Adipose tissue (tissue), 3 donors: ENCODE measurements around the gene PALB2. TPM values are rescaled to one million over a fixed set of nuclear protein-coding genes. Genes with fewer than 3 reads are reported as not detected.
"Not testable (repeated sequence)": the region's sequence is repeated elsewhere in the genome, so short reads cannot be mapped to it uniquely, and the experiment has no call there.

Source experiments
- H3K27ac ChIP-seq: one replicate; pipeline ENCODE4 v1.5.1; 2013; ENCODE audit warnings: low read depth, low read length
- WGBS, 3 donors: extraction: QIAGEN DNeasy Blood & Tissue Kit; methylation state at CpG; one replicate each; pipeline ENCODE4 v1.1.7; 2013; 5-methylcytosine and 5-hydroxymethylcytosine counted together
- polyA plus RNA-seq, 3 donors: library from polyadenylated mRNA; stranded (reverse); fragments of 200-250 nt; gene quantifications; one replicate each; pipeline ENCODE4 v1.2.3, GENCODE V29; 2013
- donor health status: healthy with polysubstance abuse.
- donor health status: Bipolar disorder and iron deficiency.
- donor health status: healthy.

The PALB2 gene
- polyA plus RNA-seq, 3 donors, result 2.6 to 6.9 (median 5.4) TPM

- H3K27ac ChIP-seq, result no peak overlapping the region
- WGBS, 3 donors, result 14 to 19% (median 18%) methylated on average over 34 of the region's 34 CpGs
These were observed 45.7 kb downstream of the PALB2 start for GRCh38 chr16:23595246-23595950.

- WGBS, 3 donors, result 90 to 98% (median 96%) methylated on average over 12 of the region's 12 CpGs
- no peak overlapping the region for H3K27ac ChIP-seq
These were observed 46.9 kb downstream of the PALB2 start for GRCh38 chr16:23594186-23594585.

- 96 to 99% (median 98%) methylated on average over 3 of the region's 3 CpGs for WGBS, 3 donors
- no peak overlapping the region for H3K27ac ChIP-seq
These were observed 50.9 kb downstream of the PALB2 start for GRCh38 chr16:23590181-23590580.

- H3K27ac ChIP-seq, result no peak overlapping the region
- 83 to 87% (median 86%) methylated on average over 5 of the region's 5 CpGs for WGBS, 3 donors
These were observed 53.4 kb downstream of the PALB2 start for GRCh38 chr16:23587726-23588125.

DNA sequence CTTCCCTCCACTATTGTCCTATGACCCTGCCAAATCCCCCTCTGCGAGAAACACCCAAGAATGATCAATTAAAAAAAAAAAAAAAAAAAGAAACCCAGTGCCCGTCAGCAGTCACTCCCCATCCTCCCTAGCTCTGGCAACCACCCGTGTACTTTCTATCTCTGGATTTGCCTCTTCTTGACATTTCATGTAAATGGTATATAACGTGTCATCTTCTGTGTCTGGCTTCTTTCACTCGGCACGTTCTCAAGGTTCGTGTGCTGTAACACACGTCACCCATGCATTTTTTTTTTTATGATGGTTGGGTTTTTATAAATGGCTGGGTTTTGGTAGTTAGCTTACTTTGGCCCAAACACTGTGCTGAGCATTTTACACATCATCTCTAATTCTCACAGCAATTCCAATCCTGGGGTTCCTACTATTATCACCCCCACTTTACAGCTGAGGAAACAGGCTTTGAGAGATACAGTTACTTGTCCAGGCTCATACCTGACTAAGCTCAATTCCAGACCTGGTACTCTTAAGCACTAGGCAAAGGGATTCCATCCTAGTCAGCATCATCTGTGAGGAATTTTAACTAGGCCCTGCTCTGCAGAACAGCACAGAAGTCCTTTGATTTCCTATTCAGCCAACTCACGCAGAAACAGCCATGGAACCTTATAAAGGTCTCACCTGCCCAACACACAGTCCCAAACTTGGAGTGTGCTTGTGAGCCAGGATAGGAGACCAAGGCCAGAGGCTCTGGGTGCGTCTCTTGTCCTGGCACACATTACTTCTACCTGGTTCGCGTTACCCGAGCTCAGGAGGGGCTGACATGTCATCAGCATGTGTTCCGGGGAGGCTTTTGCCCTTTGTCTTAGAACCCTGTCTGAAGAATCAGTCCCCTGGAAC is 56.7 kb downstream of the PALB2 start:
- no peak overlapping the region for H3K27ac ChIP-seq
- 90 to 93% (median 92%) methylated on average over 13 of the region's 14 CpGs for WGBS, 3 donors

DNA sequence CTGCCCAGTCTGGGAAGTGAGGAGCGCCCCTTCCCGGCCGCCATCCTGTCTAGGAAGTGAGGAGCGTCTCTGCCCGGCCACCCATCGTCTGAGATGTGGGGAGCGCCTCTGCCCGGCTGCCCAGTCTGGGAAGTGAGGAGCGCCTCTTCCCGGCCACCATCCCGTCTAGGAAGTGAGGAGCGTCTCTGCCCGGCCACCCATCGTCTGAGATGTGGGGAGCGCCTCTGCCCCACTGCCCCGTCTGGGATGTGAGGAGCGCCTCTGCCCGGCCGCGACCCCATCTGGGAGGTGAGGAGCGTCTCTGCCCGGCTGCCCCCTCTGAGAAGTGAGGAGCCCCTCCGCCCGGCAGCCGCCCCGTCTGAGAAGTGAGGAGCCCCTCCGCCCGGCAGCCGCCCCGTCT is 57.8 kb downstream of the PALB2 start:
- H3K27ac ChIP-seq, result not testable (repeated sequence)
- 92 to 97% (median 95%) methylated on average over 6 to 26 of the region's 30 CpGs for WGBS, 3 donors

DNA sequence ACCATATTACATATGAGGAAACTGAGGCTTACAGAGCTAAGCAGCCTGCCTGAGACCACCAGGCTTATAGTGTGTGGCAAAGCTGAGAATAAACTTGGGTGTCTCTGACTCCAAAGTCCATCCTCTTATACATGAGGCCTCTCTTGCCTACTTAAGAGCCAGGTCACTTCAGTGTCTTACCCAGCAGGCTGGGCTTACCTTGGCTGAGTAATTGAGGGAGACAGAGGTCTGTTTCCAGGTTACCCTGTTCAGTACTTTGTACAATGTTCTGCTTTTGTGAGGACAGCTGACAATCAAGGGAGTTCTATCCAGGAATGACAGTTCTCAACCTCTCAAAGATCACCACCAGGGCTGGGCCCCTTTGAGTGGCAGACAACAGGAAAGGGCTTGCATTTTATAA is 59.3 kb downstream of the PALB2 start:
- no peak overlapping the region for H3K27ac ChIP-seq

DNA sequence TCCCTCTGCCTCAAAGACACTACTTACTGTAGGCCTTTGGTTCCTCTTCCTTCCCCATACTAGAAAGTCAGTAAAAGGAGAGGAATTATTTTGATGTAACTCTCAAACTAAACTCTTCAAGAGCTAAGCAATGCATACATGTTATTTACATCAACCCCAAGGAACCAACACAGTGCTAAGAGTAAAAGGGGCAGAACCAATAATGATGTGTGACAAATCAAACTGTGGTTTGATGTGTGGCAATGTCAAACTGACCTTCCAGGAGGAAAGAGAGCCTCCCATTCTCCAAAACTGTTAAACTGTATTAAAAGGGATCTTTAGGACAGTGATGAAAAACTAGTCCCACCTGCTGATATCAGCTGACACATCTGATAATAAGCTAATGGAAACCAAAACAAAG is 60.7 kb downstream of the PALB2 start:
- no peak overlapping the region for H3K27ac ChIP-seq

DNA sequence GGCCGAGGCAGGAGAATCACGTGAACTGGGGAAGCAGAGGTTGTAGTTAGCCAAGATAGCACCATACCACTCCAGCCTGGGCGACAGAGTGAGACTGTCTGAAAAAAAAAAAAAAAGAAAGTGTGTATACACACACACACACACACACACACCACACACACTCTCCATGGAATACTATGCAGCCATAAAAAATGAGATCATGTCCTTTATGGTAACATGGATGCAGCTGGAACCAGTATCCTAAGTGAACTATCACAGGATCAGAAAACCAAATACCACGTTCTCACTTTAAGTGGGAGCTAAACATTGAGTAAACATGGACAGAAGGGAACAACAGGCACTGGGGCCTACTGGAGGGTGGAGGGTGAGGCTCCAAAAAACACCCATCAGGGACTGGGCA is 61.7 kb downstream of the PALB2 start:
- no peak overlapping the region for H3K27ac ChIP-seq
- 98% methylated on average over 4 of the region's 4 CpGs for WGBS, 3 donors

GRCh38 chr16:23578101-23578830 is 62.8 kb downstream of the PALB2 start:
- no peak overlapping the region for H3K27ac ChIP-seq
- 58 to 75% (median 71%) methylated on average over 5 of the region's 5 CpGs for WGBS, 3 donors

DNA sequence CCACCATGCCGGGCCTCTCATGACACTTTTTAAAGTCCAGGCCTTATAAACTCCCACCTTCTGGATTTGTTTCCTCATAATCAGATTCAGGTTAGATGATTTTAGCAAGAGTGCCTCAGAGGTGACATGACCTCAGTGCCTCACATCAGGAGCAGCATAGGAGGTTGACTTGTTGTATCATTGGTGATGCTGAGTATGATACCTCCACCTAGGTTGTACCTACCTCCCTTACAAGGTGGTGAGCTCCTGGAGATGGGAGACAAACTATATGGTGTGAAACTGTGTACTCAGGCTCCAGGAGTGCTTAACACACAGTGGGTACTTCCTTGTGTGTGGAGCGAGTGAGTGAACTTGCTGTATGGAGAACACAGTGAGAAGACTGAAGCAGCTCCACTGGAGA is 63.6 kb downstream of the PALB2 start:
- no peak overlapping the region for H3K27ac ChIP-seq
- WGBS, 3 donors, result 88 to 94% (median 92%) methylated on average over 2 of the region's 2 CpGs

- H3K27ac ChIP-seq, result no peak overlapping the region
These were observed 65.3 kb downstream of the PALB2 start for GRCh38 chr16:23575834-23576233.

GRCh38 chr16:23573817-23574216 is 67.3 kb downstream of the PALB2 start:
- H3K27ac ChIP-seq, result no peak overlapping the region
- 48 to 79% (median 78%) methylated on average over 5 of the region's 5 CpGs for WGBS, 3 donors

More at GRCh38 chr16:23575834-23576233, 65.3 kb downstream of the PALB2 start:
- WGBS, 3 donors, result 88 to 89% (median 89%) methylated on average over 3 of the region's 3 CpGs

DNA sequence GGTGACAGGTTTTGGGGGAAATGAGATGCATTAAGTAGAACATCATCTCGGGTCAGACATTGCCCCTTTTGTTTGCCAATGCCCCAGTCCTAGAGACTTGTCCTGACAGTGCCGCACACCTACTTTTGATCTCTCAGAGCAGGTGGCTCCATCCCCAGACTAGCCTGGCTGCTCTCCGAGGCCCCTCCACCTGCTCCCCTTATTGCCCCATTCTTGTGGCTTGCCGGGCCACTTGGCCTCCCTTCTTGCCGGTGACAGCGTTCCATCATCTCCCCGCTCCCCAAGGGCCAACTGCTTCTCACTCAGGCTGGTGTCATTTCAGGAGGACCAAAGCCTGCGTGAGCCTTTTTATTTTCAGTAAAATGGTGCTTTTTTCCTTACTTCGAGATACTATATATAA is 68.7 kb downstream of the PALB2 start:
- no peak overlapping the region for H3K27ac ChIP-seq
- 91 to 93% (median 93%) methylated on average over 9 of the region's 9 CpGs for WGBS, 3 donors

DNA sequence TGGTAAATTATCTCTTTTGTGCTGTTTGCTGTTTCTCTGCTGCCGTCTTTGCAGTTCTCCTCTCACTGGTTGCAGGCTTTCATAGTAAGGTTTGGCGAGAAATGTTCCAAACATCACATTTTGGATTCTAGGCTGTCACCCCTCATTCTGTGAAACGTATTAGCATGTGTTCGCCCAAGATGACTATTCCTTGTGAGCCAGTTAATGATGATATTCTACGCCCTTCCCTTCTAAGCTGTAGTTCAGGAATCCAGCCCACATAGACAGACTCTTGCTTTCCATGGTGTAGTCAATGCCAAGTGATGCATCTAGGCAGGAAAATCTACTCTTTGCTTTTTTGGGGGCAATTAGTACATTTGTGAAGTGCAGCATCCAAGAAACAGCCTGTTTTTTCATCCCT is 69.2 kb downstream of the PALB2 start:
- WGBS, 3 donors, result 95 to 96% (median 95%) methylated on average over 5 of the region's 5 CpGs
- H3K27ac ChIP-seq, result no peak overlapping the region

- H3K27ac ChIP-seq, result no peak overlapping the region
- 61 to 82% (median 65%) methylated on average over 8 of the region's 8 CpGs for WGBS, 3 donors
These were observed 70.0 kb downstream of the PALB2 start for GRCh38 chr16:23570992-23571632.

GRCh38 chr16:23567602-23568001 is 73.5 kb downstream of the PALB2 start:
- H3K27ac ChIP-seq, result no peak overlapping the region
- WGBS, 3 donors, result 84 to 98% (median 90%) methylated on average over 3 of the region's 3 CpGs

DNA sequence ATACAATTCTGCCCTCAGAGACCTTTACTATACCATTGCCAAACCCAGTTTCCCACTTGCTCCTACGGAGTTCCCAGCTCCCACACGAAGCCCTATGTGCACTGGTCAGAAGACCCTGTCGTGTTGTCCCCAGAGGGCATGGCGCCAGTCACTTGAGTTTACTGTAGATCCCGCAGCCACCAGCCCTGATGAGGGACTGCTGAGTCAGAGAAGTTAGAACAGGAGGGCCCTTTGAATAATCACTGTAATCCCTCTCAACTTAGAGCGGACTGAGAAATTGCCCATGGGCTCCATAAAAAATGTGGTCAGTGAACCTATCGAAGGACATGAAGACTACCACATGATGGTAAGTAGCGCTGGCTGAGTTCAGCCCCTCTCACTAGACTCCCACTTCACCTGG is 74.4 kb downstream of the PALB2 start:
- 93 to 97% (median 95%) methylated on average over 8 of the region's 8 CpGs for WGBS, 3 donors
- H3K27ac ChIP-seq, result no peak overlapping the region
